GM12878 (cell line): Measurements from ENCODE around the gene IFIT1. TPM values are rescaled to one million over a fixed set of nuclear protein-coding genes. Genes with fewer than 3 reads are reported as not detected.

ENCODE experiments used
- ATAC-seq: fragments of 200-7000 bp; cut with Tn5 transposase; 3 replicates; pipeline ENCODE4 v1.9.1; 2020; ENCODE audit warnings: mild to moderate bottlenecking, moderate library complexity
- BruUV-seq: library from RNA; stranded (reverse); fragments of 400-500 nt; replicated peaks from 2 replicates; lab custom pipeline; 2021; lab: Mats Ljungman, UMichigan
- CTCF ChIA-PET: fragments of 300-600 bp; sonication (Branson Sonifier 250); formaldehyde crosslinking; extraction: SDS; loops from one replicate; lab custom pipeline; 2021; ENCODE audit warnings: inconsistent platforms; lab: Yijun Ruan, JAX
- POLR2A ChIA-PET: fragments of 350-600 bp; formaldehyde crosslinking; extraction: SDS; loops from one replicate; lab custom pipeline; 2021; ENCODE audit warnings: inconsistent platforms; lab: Charles Lee
- RAD21 ChIA-PET: fragments of 300-600 bp; sonication (Branson Sonifier 250); formaldehyde crosslinking; loops from one replicate; lab custom pipeline; 2023; ENCODE audit warnings: antibody characterized with exemption; ENCODE audit not compliant: unreplicated experiment; lab: Charles Lee
- SMC1A ChIA-PET: fragments of 300-600 bp; sonication (Branson Sonifier 250); formaldehyde crosslinking; loops from one replicate; lab custom pipeline; 2023; ENCODE audit not compliant: unreplicated experiment, uncharacterized antibody; lab: Charles Lee
- DNase-seq: peaks from one replicate; pipeline ENCODE4 v3.0.0-alpha.2; 2011; ENCODE audit warnings: low read depth, low spot score
- FAIRE-seq: peaks from 3 replicates; lab custom pipeline; 2011; peaks lifted over from hg19 to GRCh38; lab: Jason Lieb, UNC
- H2AFZ ChIP-seq: 2 replicates; pipeline ENCODE4 v1.6.0; 2011; ENCODE audit warnings: low read depth, low read length, control low read depth; ENCODE audit not compliant: control insufficient read depth
- H3K27ac ChIP-seq: 2 replicates; pipeline ENCODE4 v1.5.1; 2011; ENCODE audit warnings: control low read depth; ENCODE audit not compliant: control insufficient read depth, insufficient read depth
- H3K27me3 ChIP-seq, 2 experiments: replicated peaks in 1 of 2; 2 replicates each; pipeline versions ENCODE4 v1.6.0 to v1.6.1; 2011; ENCODE audit warnings: low read length in 1 of 2; ENCODE audit not compliant: control insufficient read depth in 2 of 2, insufficient read depth in 2 of 2
- H3K36me3 ChIP-seq, 2 experiments: 2 replicates each; pipeline ENCODE4 v1.5.1; 2011; ENCODE audit warnings: low read length in 1 of 2; ENCODE audit not compliant: control insufficient read depth in 2 of 2, insufficient read depth in 2 of 2
- H3K4me1 ChIP-seq: 2 replicates; pipeline ENCODE4 v1.6.1; 2011; ENCODE audit warnings: mild to moderate bottlenecking, low read length, moderate library complexity, mixed read lengths; ENCODE audit not compliant: control insufficient read depth, insufficient read depth
- H3K4me2 ChIP-seq: 2 replicates; pipeline ENCODE4 v1.6.0; 2011; ENCODE audit warnings: control low read depth; ENCODE audit not compliant: control insufficient read depth, insufficient read depth
- H3K4me3 ChIP-seq: fragments of 200-600 bp; sonication (generic); 2 replicates; pipeline ENCODE4 v1.5.1; 2016
- H3K79me2 ChIP-seq: 2 replicates; pipeline ENCODE4 v1.6.0; 2011; ENCODE audit warnings: low read length; ENCODE audit not compliant: control insufficient read depth, insufficient read depth
- H3K9ac ChIP-seq: 2 replicates; pipeline ENCODE4 v1.8.0; 2011; ENCODE audit warnings: low read length, control low read depth, mixed read lengths; ENCODE audit not compliant: control insufficient read depth, insufficient read depth
- H3K9me3 ChIP-seq: replicated peaks from 3 replicates; pipeline ENCODE4 v1.5.1; 2011; ENCODE audit warnings: mild to moderate bottlenecking, low read length; ENCODE audit not compliant: control insufficient read depth, insufficient read depth
- H4K20me1 ChIP-seq: 2 replicates; pipeline ENCODE4 v1.6.0; 2011; ENCODE audit not compliant: control insufficient read depth, insufficient read depth
- BCL11A ChIP-seq: IDR thresholded peaks from 2 replicates; pipeline ENCODE4 v1.6.1; 2011; ENCODE audit warnings: low read depth, low read length
- BHLHE40 ChIP-seq, 2 experiments: fragments of 450-650 bp in 1 of 2; IDR thresholded peaks; 2 replicates each; pipeline ENCODE4 v1.6.1; 2011 to 2017; ENCODE audit warnings: low read depth in 2 of 2, borderline replicate concordance in 1 of 2, improper control_type of control experiment in 1 of 2, low read length in 1 of 2, mild to moderate bottlenecking in 1 of 2
- BMI1 ChIP-seq: fragments of 450-650 bp; IDR thresholded peaks from 2 replicates; pipeline ENCODE4 v1.6.1; 2016; ENCODE audit warnings: mild to moderate bottlenecking, moderate library complexity, borderline replicate concordance
- CEBPB ChIP-seq, 2 experiments: fragments of 150-350 bp in 1 of 2; IDR thresholded peaks; 2 replicates each; pipeline ENCODE4 v1.6.1; 2012 to 2014; ENCODE audit warnings: low read depth in 2 of 2, low read length in 2 of 2, borderline replicate concordance in 1 of 2, inconsistent platforms in 1 of 2
- CHD4 ChIP-seq: fragments of 200-600 bp; sonication (generic); IDR thresholded peaks from 2 replicates; pipeline ENCODE4 v1.6.1; 2016; ENCODE audit warnings: mild to moderate bottlenecking
- CREM ChIP-seq: IDR thresholded peaks from 2 replicates; pipeline ENCODE4 v1.6.1; 2014; ENCODE audit warnings: antibody characterized with exemption, low read depth
- NFXL1 ChIP-seq: fragments of 450-650 bp; IDR thresholded peaks from 2 replicates; pipeline ENCODE4 v1.6.1; 2017; ENCODE audit warnings: antibody characterized with exemption, mild to moderate bottlenecking, borderline replicate concordance
- NR2C1 ChIP-seq: fragments of 450-650 bp; IDR thresholded peaks from 2 replicates; pipeline ENCODE4 v1.6.1; 2017; ENCODE audit warnings: antibody characterized with exemption, mild to moderate bottlenecking, moderate library complexity
- NR2F1 ChIP-seq: fragments of 450-650 bp; conservative IDR thresholded peaks from 2 replicates; pipeline ENCODE4 v1.6.1; 2017; ENCODE audit warnings: mild to moderate bottlenecking
- SREBF1 ChIP-seq: IDR thresholded peaks from 2 replicates; pipeline ENCODE4 v1.6.1; 2012; ENCODE audit warnings: mild to moderate bottlenecking, low read length
- STAT3 ChIP-seq: IDR thresholded peaks from 2 replicates; pipeline ENCODE4 v1.6.1; 2011; ENCODE audit warnings: low read depth, low read length, improper control_type of control experiment
- ZBED1 ChIP-seq: IDR thresholded peaks from 2 replicates; pipeline ENCODE4 v1.6.1; 2016; ENCODE audit warnings: borderline replicate concordance
- ZNF24 ChIP-seq: fragments of 450-650 bp; IDR thresholded peaks from 2 replicates; pipeline ENCODE4 v1.6.1; 2017; ENCODE audit warnings: antibody characterized with exemption, mild to moderate bottlenecking
- WGBS: methylation state at CpG from one replicate; pipeline ENCODE4 v1.1.6; 2016; ENCODE audit warnings: low lambda C conversion rate; ENCODE audit not compliant: insufficient replicate concordance, insufficient coverage; ENCODE audit errors: missing lambda C conversion rate; 5-methylcytosine and 5-hydroxymethylcytosine counted together
- in situ Hi-C: fragments of 300-500 bp; cut with MboI; formaldehyde crosslinking; loops from 9 replicates; pipeline ENCODE4 v1.14.3; 2018; ENCODE audit warnings: mixed read lengths
- intact Hi-C: fragments of 100-400 bp; cut with micrococcal nuclease; formaldehyde crosslinking; loops from one replicate; pipeline ENCODE4 v1.14.2; 2022; ENCODE audit not compliant: unreplicated experiment
- polyA plus RNA-seq, 11 experiments: library from polyadenylated mRNA; depleted of rRNA in 4 of 11; unstranded in 6 of 11; stranded (reverse) in 5 of 11; fragments of >200 nt; fragmentation: Nextera tagmentation in 4 of 11; fragmentation: Illumina TruSeq in 1 of 11; extraction: Ambion mirVana in 4 of 11; extraction: Trizol in 1 of 11; gene quantifications; 1 replicate in 1 of 11; 2 replicates in 10 of 11; pipeline versions ENCODE4 v1.2.1 to v1.2.3, GENCODE V29; 2011 to 2016; ENCODE audit warnings: inconsistent platforms in 2 of 11, missing spikeins in 2 of 11, low read depth in 1 of 11
- total RNA-seq, 4 experiments: library from RNA; depleted of rRNA in 3 of 4; stranded (reverse); fragments of >200 nt in 3 of 4; fragmentation: Illumina TruSeq in 1 of 4; extraction: Trizol in 1 of 4; gene quantifications; 2 replicates each; pipeline versions ENCODE4 v1.2.1 to v1.2.3, GENCODE V29; 2013 to 2021
- TF ChIP-seq, protein P1 (sequence below): IDR thresholded peaks from 2 replicates; pipeline ENCODE4 v1.6.1; 2011; ENCODE audit warnings: mild to moderate bottlenecking, low read depth, low read length, moderate library complexity; ENCODE audit not compliant: insufficient replicate concordance
- TF ChIP-seq, protein P2 (sequence below): fragments of 450-650 bp; formaldehyde crosslinking; IDR thresholded peaks from 2 replicates; pipeline ENCODE4 v1.5.0; 2022; ENCODE audit warnings: mild to moderate bottlenecking, missing genetic modification characterization
- TF ChIP-seq, protein P3 (sequence below): fragments of 150-350 bp; IDR thresholded peaks from 2 replicates; pipeline ENCODE4 v1.6.1; 2014; ENCODE audit warnings: mild to moderate bottlenecking, low read depth, low read length

The IFIT1 gene
- total and polyA plus RNA-seq, 10 of the 15 experiments (the other 5 are each of a cell fraction or from before 2014, with no cell fraction given): 13.9 to 37.2 (median 22.3) TPM

DNA sequence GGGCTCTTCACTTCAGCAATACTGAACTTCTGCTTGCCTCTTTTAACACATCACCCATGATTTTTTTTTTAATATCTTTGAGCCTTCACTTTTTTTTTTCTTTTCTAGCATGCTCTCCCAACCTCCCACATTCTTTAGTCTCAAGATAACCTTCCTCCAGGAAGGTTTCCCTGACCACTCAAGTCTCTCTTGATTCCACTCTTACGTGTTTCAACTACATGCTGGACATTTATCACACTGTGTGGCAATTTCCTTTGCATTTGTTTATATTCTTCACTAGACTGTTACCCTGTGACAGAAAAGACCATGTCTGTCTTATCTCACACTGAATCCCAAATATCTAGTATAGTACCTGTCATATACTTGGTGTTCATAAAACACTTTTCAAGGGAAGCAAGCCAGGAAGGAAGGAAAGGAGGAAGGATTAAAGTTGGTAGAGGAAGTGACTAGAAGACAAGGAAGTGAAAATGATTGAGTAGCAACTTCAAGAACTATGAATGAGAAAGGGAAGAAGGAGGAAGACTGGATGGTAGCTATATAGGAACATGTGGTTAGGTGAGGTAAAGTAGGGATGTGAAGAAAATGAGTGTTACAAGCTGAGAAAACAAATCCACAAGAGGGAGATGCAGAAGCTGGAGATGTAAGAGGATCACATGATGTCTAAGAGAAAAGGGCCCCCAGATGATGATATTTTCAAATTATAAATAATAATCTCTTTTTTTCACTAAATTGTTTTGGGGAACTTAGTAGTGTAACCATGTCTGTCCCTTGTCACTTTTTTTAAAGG lies 62.3 kb downstream of the IFIT1 start:
- no peaks in the 10 kb centered on the region for H4K20me1 ChIP-seq
- H3K4me2 ChIP-seq: no peak overlapping the region
- intact Hi-C loops (no loop called here), in situ Hi-C loops (no loop called here)
- 0% methylated on average over 1 of the region's 1 CpG for WGBS
- ChIA-PET CTCF (no interaction called here), POLR2A (no interaction called here), SMC1A (no interaction called here), RAD21 (no interaction called here)
- no peak for ATAC-seq
- no peaks in the 10 kb centered on the region for H3K4me1 ChIP-seq
- H2AFZ ChIP-seq: no peak overlapping the region
- no peaks in the 10 kb centered on the region for H3K36me3 ChIP-seq
- H3K9me3 ChIP-seq: no peaks in the 10 kb centered on the region
- no peaks in the 10 kb centered on the region; a peak in 1 of 4 replicates for H3K27me3 ChIP-seq
- BruUV-seq: no TSS peak
- no peak for FAIRE-seq
- no peaks in the 10 kb centered on the region for H3K79me2 ChIP-seq
- H3K9ac ChIP-seq: no peak overlapping the region
- H3K4me3 ChIP-seq: no peak overlapping the region
- no peak overlapping the region for H3K27ac ChIP-seq
- DNase-seq: no peak
- TF ChIP-seq STAT3 (no peak), NFXL1 (no peak), ZBED1 (no peak), CEBPB (IDR thresholded peaks at IDR 0.05; ENCODE audit: borderline replicate concordance in 1 of 2, low read depth in 2 of 2, low read length in 2 of 2) (no peak), SREBF1 (no peak), ZNF24 (no peak), NR2F1 (no peak), NR2C1 (no peak), BMI1 (no peak), BHLHE40 (IDR thresholded peaks at IDR 0.05; ENCODE audit: borderline replicate concordance in 1 of 2, low read depth in 2 of 2, low read length in 1 of 2) (no peak), CREM (no peak), BCL11A (no peak), CHD4 (no peak)
- TF ChIP-seq, protein P1, sequence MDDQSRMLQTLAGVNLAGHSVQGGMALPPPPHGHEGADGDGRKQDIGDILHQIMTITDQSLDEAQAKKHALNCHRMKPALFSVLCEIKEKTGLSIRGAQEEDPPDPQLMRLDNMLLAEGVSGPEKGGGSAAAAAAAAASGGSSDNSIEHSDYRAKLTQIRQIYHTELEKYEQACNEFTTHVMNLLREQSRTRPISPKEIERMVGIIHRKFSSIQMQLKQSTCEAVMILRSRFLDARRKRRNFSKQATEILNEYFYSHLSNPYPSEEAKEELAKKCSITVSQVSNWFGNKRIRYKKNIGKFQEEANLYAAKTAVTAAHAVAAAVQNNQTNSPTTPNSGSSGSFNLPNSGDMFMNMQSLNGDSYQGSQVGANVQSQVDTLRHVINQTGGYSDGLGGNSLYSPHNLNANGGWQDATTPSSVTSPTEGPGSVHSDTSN: no peak
- TF ChIP-seq, protein P2, sequence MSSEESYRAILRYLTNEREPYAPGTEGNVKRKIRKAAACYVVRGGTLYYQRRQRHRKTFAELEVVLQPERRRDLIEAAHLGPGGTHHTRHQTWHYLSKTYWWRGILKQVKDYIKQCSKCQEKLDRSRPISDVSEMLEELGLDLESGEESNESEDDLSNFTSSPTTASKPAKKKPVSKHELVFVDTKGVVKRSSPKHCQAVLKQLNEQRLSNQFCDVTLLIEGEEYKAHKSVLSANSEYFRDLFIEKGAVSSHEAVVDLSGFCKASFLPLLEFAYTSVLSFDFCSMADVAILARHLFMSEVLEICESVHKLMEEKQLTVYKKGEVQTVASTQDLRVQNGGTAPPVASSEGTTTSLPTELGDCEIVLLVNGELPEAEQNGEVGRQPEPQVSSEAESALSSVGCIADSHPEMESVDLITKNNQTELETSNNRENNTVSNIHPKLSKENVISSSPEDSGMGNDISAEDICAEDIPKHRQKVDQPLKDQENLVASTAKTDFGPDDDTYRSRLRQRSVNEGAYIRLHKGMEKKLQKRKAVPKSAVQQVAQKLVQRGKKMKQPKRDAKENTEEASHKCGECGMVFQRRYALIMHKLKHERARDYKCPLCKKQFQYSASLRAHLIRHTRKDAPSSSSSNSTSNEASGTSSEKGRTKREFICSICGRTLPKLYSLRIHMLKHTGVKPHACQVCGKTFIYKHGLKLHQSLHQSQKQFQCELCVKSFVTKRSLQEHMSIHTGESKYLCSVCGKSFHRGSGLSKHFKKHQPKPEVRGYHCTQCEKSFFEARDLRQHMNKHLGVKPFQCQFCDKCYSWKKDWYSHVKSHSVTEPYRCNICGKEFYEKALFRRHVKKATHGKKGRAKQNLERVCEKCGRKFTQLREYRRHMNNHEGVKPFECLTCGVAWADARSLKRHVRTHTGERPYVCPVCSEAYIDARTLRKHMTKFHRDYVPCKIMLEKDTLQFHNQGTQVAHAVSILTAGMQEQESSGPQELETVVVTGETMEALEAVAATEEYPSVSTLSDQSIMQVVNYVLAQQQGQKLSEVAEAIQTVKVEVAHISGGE: no peak
- TF ChIP-seq, protein P3, sequence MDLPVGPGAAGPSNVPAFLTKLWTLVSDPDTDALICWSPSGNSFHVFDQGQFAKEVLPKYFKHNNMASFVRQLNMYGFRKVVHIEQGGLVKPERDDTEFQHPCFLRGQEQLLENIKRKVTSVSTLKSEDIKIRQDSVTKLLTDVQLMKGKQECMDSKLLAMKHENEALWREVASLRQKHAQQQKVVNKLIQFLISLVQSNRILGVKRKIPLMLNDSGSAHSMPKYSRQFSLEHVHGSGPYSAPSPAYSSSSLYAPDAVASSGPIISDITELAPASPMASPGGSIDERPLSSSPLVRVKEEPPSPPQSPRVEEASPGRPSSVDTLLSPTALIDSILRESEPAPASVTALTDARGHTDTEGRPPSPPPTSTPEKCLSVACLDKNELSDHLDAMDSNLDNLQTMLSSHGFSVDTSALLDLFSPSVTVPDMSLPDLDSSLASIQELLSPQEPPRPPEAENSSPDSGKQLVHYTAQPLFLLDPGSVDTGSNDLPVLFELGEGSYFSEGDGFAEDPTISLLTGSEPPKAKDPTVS: no peak
